ENCODE data around the gene DMC1. TPM values are rescaled to one million over a fixed set of nuclear protein-coding genes. Genes with fewer than 3 reads are reported as not detected.

The DMC1 gene
- total and polyA plus RNA-seq, 2 of the 13 experiments (the other 11 are each of a cell fraction or from before 2014, with no cell fraction given), result 0.82 TPM; not detected in 1

DNA sequence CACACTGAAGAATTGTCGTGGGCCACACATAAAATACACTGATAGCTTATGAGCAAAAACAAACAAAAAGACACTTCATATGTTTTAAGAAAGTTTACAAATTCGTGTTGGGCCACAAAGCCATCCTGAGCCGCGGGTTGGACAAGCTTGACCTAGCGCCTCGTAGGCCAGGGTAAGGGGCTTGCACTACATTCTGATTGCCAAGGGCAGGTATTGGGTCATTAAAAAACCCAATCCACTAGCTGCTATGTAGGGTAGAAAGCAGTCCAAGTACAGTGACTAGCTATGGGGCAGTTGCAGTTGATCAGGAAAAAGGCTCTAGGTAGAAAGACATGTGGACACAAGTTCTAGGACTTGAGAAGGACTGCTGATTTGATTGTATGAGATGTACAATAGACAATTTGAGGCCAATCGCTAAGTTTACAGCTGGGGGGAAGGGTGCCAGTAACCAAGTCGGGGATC is 88.1 kb downstream of the DMC1 start:
- Histone ChIP-seq H3K4me3 (replicated peaks in 1 of 3; ENCODE audit: insufficient read depth in 1 of 3, low read depth in 2 of 3, low read length in 3 of 3) (no peak overlapping the region), H2AFZ (ENCODE audit: low read length) (no peak overlapping the region), H3K27me3 (ENCODE audit: control insufficient read depth in 1 of 2, insufficient read depth in 2 of 2, low read length in 2 of 2) (no peaks in the 10 kb centered on the region), H3K4me1 (ENCODE audit: insufficient read depth, low read length) (peaks cover 12% of the 10 kb centered on the region), H4K20me1 (ENCODE audit: insufficient read depth, low read length) (peaks cover 3% of the 10 kb centered on the region), H3K9me3 (ENCODE audit: low read length) (no peaks in the 10 kb centered on the region), H3K27ac (ENCODE audit: extremely low read length, insufficient read depth, low read length) (no peak overlapping the region), H3K79me2 (ENCODE audit: insufficient read depth, low read length) (no peaks in the 10 kb centered on the region), H3K36me3 (replicated peaks in 1 of 2; ENCODE audit: control insufficient read depth in 1 of 2, insufficient read depth in 2 of 2, low read length in 2 of 2) (peaks cover 10 to 38% of the 10 kb centered on the region in 2 experiments), H3K4me2 (ENCODE audit: low read depth, low read length) (no peak overlapping the region), H3K9ac (ENCODE audit: insufficient read depth, low read depth, low read length) (no peak overlapping the region)
- WGBS (ENCODE audit: low lambda C conversion rate), result 95% methylated on average over 8 of the region's 8 CpGs
- FAIRE-seq (no peak), ATAC-seq (no peak), DNase-seq (ENCODE audit: low spot score) (no peak)
- no TSS peak for BruUV-seq (replicated peaks)
- CTCF ChIA-PET (ENCODE audit: low intra/inter-chr PET ratio, low total read pairs), result no interaction called here
- TF ChIP-seq ZNF589 (CRISPR knock-in tag; conservative IDR thresholded peaks at IDR 0.05) (no peak), KDM2A (CRISPR knock-in tag; IDR thresholded peaks at IDR 0.05; ENCODE audit: borderline replicate concordance, low read depth) (0 out of 2 replicates have a peak, but pooled peaks have one; percentile 26), POLR2G (IDR thresholded peaks at IDR 0.05; ENCODE audit: low read depth, low read length) (peak; percentile 71), ZNF572 (CRISPR knock-in tag; IDR thresholded peaks at IDR 0.05) (no peak), ISL2 (CRISPR knock-in tag; IDR thresholded peaks at IDR 0.05) (no peak), RAD21 (CRISPR knock-in tag; IDR thresholded peaks at IDR 0.05) (no peak), TMF1 (CRISPR knock-in tag; IDR thresholded peaks at IDR 0.05; ENCODE audit: low read depth) (no peak), MBD4 (IDR thresholded peaks at IDR 0.05; ENCODE audit: borderline replicate concordance, low read length) (0 out of 2 replicates have a peak, but pooled peaks have one; percentile 21), PAF1 (CRISPR knock-in tag; IDR thresholded peaks at IDR 0.05) (peak; percentile 70; the same call in 1 of the 2 replicates), POLR2AphosphoS5 (IDR thresholded peaks at IDR 0.05; ENCODE audit: low read depth, low read length) (peak; percentile 58), ZNF230 (CRISPR knock-in tag; IDR thresholded peaks at IDR 0.05) (no peak), SRF (IDR thresholded peaks at IDR 0.05; ENCODE audit: low read depth, low read length) (no peak), KMT2B (CRISPR knock-in tag; IDR thresholded peaks at IDR 0.05) (no peak), ZSCAN9 (CRISPR knock-in tag; IDR thresholded peaks at IDR 0.05; ENCODE audit: borderline replicate concordance) (no peak), CBFB (CRISPR knock-in tag; IDR thresholded peaks at IDR 0.05) (no peak), HCFC1 (IDR thresholded peaks at IDR 0.05; ENCODE audit: low read depth, low read length) (no peak)
- TF ChIP-seq, protein P1, sequence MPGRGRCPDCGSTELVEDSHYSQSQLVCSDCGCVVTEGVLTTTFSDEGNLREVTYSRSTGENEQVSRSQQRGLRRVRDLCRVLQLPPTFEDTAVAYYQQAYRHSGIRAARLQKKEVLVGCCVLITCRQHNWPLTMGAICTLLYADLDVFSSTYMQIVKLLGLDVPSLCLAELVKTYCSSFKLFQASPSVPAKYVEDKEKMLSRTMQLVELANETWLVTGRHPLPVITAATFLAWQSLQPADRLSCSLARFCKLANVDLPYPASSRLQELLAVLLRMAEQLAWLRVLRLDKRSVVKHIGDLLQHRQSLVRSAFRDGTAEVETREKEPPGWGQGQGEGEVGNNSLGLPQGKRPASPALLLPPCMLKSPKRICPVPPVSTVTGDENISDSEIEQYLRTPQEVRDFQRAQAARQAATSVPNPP (CRISPR knock-in tag; IDR thresholded peaks at IDR 0.05), result no peak
- TF ChIP-seq, protein P2, sequence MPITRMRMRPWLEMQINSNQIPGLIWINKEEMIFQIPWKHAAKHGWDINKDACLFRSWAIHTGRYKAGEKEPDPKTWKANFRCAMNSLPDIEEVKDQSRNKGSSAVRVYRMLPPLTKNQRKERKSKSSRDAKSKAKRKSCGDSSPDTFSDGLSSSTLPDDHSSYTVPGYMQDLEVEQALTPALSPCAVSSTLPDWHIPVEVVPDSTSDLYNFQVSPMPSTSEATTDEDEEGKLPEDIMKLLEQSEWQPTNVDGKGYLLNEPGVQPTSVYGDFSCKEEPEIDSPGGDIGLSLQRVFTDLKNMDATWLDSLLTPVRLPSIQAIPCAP (CRISPR knock-in tag; IDR thresholded peaks at IDR 0.05; ENCODE audit: low read depth), result no peak
- TF ChIP-seq, protein P3, sequence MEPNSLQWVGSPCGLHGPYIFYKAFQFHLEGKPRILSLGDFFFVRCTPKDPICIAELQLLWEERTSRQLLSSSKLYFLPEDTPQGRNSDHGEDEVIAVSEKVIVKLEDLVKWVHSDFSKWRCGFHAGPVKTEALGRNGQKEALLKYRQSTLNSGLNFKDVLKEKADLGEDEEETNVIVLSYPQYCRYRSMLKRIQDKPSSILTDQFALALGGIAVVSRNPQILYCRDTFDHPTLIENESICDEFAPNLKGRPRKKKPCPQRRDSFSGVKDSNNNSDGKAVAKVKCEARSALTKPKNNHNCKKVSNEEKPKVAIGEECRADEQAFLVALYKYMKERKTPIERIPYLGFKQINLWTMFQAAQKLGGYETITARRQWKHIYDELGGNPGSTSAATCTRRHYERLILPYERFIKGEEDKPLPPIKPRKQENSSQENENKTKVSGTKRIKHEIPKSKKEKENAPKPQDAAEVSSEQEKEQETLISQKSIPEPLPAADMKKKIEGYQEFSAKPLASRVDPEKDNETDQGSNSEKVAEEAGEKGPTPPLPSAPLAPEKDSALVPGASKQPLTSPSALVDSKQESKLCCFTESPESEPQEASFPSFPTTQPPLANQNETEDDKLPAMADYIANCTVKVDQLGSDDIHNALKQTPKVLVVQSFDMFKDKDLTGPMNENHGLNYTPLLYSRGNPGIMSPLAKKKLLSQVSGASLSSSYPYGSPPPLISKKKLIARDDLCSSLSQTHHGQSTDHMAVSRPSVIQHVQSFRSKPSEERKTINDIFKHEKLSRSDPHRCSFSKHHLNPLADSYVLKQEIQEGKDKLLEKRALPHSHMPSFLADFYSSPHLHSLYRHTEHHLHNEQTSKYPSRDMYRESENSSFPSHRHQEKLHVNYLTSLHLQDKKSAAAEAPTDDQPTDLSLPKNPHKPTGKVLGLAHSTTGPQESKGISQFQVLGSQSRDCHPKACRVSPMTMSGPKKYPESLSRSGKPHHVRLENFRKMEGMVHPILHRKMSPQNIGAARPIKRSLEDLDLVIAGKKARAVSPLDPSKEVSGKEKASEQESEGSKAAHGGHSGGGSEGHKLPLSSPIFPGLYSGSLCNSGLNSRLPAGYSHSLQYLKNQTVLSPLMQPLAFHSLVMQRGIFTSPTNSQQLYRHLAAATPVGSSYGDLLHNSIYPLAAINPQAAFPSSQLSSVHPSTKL (CRISPR knock-in tag; IDR thresholded peaks at IDR 0.05), result no peak
- in situ Hi-C loops (cut with HindIII; ENCODE audit: extremely low pct_ligation_motif_present, low pct_unique_long_range_greater_than_20kb) (no loop called here), intact Hi-C loops (cut with micrococcal nuclease; ENCODE audit: unreplicated experiment) (no loop called here)
- POLR2A ChIA-PET, result interaction anchor here (2.2 kb wide), 1 partner anchor 8 kb away, joined by 18 read pairs; no protein-coding TSS in a partner anchor
